ENCODE results near the gene KCNH6.

KCNH6 gene

DNA sequence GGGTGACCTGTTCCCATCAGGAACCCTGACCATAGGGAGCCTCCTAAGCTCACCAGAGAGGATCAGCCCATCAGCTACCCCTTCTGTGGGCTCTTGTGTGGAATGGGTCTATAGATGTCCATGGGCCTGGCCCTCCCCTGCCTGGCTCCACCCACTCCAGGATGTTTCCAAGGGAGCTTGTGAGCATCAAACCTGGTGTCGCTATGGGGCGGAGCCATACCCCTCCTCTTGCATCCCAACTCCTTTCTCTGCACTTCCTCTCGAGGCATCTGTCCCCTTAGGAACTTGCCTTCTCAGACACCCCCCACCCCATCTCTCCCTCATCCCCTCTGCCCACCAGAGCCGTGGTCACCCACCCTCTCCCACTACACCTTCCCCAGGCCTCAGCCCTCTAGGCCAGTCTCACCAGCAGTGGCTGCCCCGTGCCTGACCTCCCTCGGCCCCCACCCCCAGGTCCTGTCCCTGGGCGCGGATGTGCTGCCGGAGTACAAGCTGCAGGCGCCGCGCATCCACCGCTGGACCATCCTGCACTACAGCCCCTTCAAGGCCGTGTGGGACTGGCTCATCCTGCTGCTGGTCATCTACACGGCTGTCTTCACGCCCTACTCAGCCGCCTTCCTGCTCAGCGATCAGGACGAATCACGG, 10.4 kb downstream of the KCNH6 start:
- Histone ChIP-seq H3K9me3 (ENCODE audit: severe bottlenecking) (no peaks in the 10 kb centered on the region), H3K4me1 (ENCODE audit: insufficient read depth, poor library complexity, severe bottlenecking) (no peaks in the 10 kb centered on the region), H3K27me3 (ENCODE audit: insufficient read depth, poor library complexity, severe bottlenecking) (peaks cover 10% of the 10 kb centered on the region), H3K36me3 (ENCODE audit: low read depth) (no peaks in the 10 kb centered on the region), H3K27ac (ENCODE audit: poor library complexity, severe bottlenecking) (no peak overlapping the region), H3K4me3 (ENCODE audit: severe bottlenecking) (no peak overlapping the region)
- DNase-seq (ENCODE audit: low spot score) = peak; percentile 71
- no peak for ATAC-seq (ENCODE audit: low read depth)
- TF ChIP-seq, protein P1, sequence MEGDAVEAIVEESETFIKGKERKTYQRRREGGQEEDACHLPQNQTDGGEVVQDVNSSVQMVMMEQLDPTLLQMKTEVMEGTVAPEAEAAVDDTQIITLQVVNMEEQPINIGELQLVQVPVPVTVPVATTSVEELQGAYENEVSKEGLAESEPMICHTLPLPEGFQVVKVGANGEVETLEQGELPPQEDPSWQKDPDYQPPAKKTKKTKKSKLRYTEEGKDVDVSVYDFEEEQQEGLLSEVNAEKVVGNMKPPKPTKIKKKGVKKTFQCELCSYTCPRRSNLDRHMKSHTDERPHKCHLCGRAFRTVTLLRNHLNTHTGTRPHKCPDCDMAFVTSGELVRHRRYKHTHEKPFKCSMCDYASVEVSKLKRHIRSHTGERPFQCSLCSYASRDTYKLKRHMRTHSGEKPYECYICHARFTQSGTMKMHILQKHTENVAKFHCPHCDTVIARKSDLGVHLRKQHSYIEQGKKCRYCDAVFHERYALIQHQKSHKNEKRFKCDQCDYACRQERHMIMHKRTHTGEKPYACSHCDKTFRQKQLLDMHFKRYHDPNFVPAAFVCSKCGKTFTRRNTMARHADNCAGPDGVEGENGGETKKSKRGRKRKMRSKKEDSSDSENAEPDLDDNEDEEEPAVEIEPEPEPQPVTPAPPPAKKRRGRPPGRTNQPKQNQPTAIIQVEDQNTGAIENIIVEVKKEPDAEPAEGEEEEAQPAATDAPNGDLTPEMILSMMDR (IDR thresholded peaks at IDR 0.05; ENCODE audit: poor library complexity, severe bottlenecking) = no peak

DNA sequence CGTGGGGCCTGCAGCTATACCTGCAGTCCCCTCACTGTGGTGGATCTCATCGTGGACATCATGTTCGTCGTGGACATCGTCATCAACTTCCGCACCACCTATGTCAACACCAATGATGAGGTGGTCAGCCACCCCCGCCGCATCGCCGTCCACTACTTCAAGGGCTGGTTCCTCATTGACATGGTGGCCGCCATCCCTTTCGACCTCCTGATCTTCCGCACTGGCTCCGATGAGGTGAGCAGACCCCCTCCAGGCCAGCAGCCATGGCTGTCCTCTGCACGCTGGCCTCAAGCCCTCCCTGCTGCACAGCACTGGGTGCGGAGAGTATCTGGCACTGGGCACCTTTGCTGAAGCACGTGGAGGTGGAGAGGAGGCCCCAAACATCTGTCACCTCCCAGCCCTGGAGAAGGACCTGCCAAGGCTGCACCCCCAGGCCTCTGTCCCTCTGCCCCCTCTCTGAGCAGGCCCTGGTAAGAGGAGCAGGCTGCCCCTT, 11.0 kb downstream of the KCNH6 start:
- DNase-seq (ENCODE audit: low spot score) = no peak

GRCh38 chr17:63534816-63535455, 11.8 kb downstream of the KCNH6 start:
- Histone ChIP-seq H3K27me3 (ENCODE audit: insufficient read depth, poor library complexity, severe bottlenecking) (peaks cover 24% of the 10 kb centered on the region), H3K36me3 (ENCODE audit: low read depth) (no peaks in the 10 kb centered on the region), H3K4me3 (ENCODE audit: severe bottlenecking) (no peak overlapping the region), H3K4me1 (ENCODE audit: insufficient read depth, poor library complexity, severe bottlenecking) (no peaks in the 10 kb centered on the region), H3K27ac (ENCODE audit: poor library complexity, severe bottlenecking) (no peak overlapping the region), H3K9me3 (ENCODE audit: severe bottlenecking) (no peaks in the 10 kb centered on the region)
- ATAC-seq (ENCODE audit: low read depth) (no peak), DNase-seq (ENCODE audit: low spot score) (peak; percentile 59)
- TF ChIP-seq, protein P1 (IDR thresholded peaks at IDR 0.05; ENCODE audit: poor library complexity, severe bottlenecking) = no peak

More for the DNA sequence above, 11.0 kb downstream of the KCNH6 start:
- peaks cover 16% of the 10 kb centered on the region for H3K27me3 ChIP-seq (ENCODE audit: insufficient read depth, poor library complexity, severe bottlenecking)
- no peaks in the 10 kb centered on the region for H3K9me3 ChIP-seq (ENCODE audit: severe bottlenecking)
- H3K4me1 ChIP-seq (ENCODE audit: insufficient read depth, poor library complexity, severe bottlenecking) = no peaks in the 10 kb centered on the region
- ATAC-seq (ENCODE audit: low read depth) = no peak
- H3K4me3 ChIP-seq (ENCODE audit: severe bottlenecking) = no peak overlapping the region
- H3K36me3 ChIP-seq (ENCODE audit: low read depth) = no peaks in the 10 kb centered on the region
- TF ChIP-seq, protein P1 (IDR thresholded peaks at IDR 0.05; ENCODE audit: poor library complexity, severe bottlenecking) = no peak
- no peak overlapping the region for H3K27ac ChIP-seq (ENCODE audit: poor library complexity, severe bottlenecking)

DNA sequence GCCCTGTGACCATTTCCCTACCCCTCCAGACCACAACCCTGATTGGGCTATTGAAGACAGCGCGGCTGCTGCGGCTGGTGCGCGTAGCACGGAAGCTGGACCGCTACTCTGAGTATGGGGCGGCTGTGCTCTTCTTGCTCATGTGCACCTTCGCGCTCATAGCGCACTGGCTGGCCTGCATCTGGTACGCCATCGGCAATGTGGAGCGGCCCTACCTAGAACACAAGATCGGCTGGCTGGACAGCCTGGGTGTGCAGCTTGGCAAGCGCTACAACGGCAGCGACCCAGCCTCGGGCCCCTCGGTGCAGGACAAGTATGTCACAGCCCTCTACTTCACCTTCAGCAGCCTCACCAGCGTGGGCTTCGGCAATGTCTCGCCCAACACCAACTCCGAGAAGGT, 12.5 kb downstream of the KCNH6 start:
- Histone ChIP-seq H3K27ac (ENCODE audit: poor library complexity, severe bottlenecking) (no peak overlapping the region), H3K4me3 (ENCODE audit: severe bottlenecking) (no peak overlapping the region), H3K9me3 (ENCODE audit: severe bottlenecking) (no peaks in the 10 kb centered on the region), H3K36me3 (ENCODE audit: low read depth) (no peaks in the 10 kb centered on the region), H3K27me3 (ENCODE audit: insufficient read depth, poor library complexity, severe bottlenecking) (peaks cover 24% of the 10 kb centered on the region), H3K4me1 (ENCODE audit: insufficient read depth, poor library complexity, severe bottlenecking) (no peaks in the 10 kb centered on the region)
- DNase-seq (ENCODE audit: low spot score) (no peak), ATAC-seq (ENCODE audit: low read depth) (no peak)
- TF ChIP-seq, protein P1 (IDR thresholded peaks at IDR 0.05; ENCODE audit: poor library complexity, severe bottlenecking) = no peak

GRCh38 chr17:63537001-63537400, 13.8 kb downstream of the KCNH6 start:
- no peaks in the 10 kb centered on the region for H3K9me3 ChIP-seq (ENCODE audit: severe bottlenecking)
- TF ChIP-seq, protein P1 (IDR thresholded peaks at IDR 0.05; ENCODE audit: poor library complexity, severe bottlenecking) = no peak
- DNase-seq (ENCODE audit: low spot score) (no peak), ATAC-seq (ENCODE audit: low read depth) (peak; percentile 55)
- H3K4me1 ChIP-seq (ENCODE audit: insufficient read depth, poor library complexity, severe bottlenecking) = no peaks in the 10 kb centered on the region
- no peak overlapping the region for H3K4me3 ChIP-seq (ENCODE audit: severe bottlenecking)
- no peaks in the 10 kb centered on the region for H3K36me3 ChIP-seq (ENCODE audit: low read depth)
- H3K27ac ChIP-seq (ENCODE audit: poor library complexity, severe bottlenecking) = no peak overlapping the region
- peaks cover 24% of the 10 kb centered on the region for H3K27me3 ChIP-seq (ENCODE audit: insufficient read depth, poor library complexity, severe bottlenecking)
